Activated CD4-positive, alpha-beta T cell treated with anti-CD3 and anti-CD28 coated beads, Interleukin-10, Interleukin-2, amounts not matched to agents 100 ng/mL and 50 ng/mL, durations not matched to agents 16 hours and 8 hours (primary cell): ENCODE measurements around the gene MEF2C.
A peak's percentile ranks its signal among the peaks of the same experiment; 100 is the strongest.
"Not testable (repeated sequence)": the region's sequence is repeated elsewhere in the genome, so short reads cannot be mapped to it uniquely, and the experiment has no call there.

Source experiments
- DNase-seq: peaks from one replicate; pipeline ENCODE4 v3.0.0-alpha.2; 2020

Gene MEF2C

DNA sequence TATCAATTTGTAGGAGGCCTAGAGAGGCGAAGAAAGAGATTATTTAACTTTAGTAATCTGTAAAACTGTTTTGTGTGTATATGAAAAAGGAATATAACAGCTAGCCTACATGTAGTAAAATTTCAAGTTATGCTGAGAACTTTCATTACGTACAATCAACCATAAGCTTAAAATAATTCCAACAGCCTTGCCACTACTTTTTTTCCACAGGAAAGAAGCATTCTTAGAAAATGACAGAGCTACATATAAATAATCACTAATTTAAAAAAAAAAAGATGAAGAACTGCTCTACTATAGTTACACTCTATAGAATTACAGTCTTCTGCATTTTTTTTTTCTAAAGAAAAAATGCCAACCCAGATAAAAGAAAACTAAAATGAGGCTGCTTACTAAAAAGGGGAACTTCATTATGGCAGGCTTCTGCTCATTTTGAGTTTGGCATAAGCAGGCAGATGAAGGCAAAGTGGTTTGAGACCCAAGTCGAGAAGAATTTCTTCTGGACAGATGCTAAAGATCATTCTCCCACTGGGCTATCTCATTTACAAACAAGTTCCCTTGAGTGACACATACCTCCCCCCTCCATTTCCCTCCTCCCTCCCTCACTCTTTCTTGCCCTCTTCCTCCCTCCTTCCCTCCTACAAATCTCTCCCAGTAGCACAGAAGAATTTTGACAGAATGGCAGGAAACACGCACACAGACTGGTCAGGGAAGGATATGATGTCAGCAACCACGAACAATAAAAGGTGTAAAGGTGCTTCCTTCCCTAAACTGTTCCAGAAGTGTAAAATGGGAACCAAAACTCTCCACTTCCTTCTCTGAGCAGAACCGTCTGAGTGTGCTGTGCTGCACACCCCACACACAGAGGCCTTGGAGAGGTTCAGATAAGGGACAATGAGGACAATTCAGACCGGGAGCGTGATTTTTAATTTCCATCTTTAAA, 56.1 kb downstream of the MEF2C start:
- peak; percentile 39 for DNase-seq

DNA sequence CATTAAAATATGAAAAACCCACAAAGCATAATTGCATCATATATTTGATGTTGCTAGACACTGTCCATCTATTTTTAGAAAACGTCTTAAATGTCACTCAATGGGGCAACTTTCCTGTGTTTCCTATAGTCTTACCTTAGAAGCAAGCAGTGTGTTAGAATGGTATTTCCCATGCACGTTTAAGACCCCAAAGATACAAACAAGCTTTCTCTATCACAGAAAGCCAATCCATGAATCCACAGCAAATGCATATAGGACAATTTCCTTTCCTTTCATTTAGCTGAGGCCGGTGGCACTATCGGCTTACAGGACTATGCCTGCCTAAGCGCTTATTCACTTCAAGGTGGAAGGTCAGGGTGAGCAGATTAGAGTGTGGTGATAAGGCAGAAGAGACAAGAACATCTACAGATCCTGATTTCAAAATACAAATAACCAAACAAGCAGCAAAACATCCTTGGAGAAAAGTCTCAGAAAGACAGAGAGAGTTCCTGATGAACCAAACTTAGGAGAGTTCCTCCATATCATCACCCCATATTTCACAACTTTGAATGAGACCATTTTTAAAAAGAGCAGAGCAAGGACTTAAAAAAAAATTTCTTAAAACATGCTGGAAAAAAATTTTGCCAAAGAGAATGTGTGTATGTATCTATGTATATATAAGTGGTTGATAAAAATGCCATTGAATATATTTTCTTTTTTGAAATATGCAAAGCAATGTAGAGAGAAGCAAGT, 57.2 kb downstream of the MEF2C start:
- DNase-seq, result no peak

DNA sequence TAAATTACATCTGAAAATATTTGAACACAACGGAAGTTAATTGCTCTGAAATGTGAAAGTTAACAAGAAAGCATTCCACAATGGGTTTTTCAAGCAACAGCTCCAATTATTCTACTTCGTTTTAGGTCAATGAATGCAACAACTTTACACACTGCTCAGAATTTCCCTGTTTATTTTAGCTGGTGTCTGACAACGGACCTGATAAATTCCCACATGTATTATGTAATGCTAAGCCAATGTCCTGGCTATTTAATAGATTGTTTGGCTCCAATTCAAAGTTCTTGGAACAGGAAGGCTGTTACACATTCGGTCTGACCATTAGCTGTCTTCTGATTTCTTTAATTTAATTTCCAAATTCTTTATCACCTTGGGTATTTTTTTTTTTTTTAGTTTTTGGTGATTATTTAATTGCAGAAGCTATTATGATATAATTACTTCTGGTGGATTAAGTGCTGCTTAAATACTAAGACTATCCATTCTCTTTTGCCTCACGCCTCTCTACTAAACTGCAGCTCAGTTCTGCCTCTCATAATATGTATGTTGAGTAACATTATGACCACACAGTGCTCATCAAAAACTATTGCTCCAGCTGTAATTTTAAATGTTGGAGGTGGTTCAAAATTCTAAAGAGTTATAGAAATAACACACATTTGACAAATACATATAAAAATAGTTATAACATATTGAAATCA, 57.9 kb downstream of the MEF2C start:
- no peak for DNase-seq

DNA sequence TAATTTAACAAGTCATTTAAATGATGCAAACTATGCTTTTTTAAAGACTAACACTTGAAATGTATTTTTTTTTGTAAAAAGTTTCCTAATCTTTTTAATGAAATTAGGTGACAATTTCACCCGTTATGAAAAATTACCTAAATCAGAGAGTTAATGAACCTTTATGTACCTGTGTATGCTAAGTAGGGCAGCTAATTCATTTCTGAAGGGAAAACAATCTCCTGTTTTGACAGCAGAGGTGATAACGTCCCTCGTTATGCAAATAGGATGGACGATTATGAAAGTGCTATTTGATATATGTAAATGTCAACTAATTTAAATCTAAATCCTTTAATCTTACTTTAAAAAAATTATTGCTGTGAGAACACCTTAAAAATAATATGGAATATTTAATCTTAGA, 58.8 kb downstream of the MEF2C start:
- DNase-seq, result no peak

DNA sequence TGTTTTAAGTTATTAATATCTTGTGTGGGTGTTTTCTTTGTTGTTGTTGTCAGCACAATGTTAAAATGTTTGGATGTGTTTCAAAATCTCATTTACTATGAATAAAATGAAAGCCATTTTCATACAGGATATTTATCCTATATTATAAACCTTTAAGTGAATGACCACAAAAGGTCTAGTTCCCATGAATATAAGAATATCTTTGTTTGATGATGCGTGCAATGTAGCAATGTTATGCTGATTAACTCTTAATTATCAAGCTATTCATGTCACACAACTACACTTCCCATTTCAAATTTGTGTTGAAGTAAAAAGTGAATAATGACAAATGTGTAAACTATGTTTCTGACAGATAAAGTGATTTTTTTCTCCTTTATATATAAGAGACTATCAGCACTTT, 59.8 kb downstream of the MEF2C start:
- DNase-seq, result no peak

DNA sequence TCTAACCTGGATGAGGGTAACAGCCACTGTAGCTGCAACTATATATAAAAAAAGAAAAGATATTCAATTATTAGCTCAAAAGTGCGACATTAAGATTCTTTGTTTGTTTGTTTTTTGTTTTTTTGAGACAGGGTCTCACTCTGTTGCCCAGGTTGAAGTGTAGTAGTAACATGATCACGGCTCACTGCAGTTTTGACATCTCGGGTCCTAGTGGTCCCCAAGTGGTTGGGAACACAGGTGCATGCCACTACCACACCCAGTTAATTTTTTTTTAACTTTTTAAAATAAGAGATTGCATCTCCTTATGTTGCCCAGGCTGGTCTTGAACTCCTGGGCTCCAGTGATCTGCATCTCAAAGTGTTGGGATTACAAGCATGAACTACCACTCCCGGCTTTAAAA, 61.8 kb downstream of the MEF2C start:
- DNase-seq, result no peak

DNA sequence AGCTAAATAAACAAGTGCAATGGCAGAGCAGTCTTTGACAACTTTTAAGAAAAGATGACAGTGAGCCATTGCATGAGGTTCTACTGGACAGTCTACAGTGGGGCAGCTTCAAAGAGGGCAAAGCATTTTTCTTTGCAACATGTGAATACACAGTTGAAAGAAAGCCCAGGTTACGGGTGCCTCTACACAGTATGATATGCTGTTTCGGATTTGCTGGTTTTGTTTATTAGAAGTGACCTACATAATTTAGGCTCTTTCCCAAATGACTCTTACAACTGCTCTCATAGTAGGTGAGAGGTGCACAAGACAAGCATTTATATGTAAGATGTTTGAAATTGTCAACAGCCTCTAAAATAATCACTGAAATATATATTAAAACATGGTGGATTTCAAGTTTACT, 62.4 kb downstream of the MEF2C start:
- no peak for DNase-seq

DNA sequence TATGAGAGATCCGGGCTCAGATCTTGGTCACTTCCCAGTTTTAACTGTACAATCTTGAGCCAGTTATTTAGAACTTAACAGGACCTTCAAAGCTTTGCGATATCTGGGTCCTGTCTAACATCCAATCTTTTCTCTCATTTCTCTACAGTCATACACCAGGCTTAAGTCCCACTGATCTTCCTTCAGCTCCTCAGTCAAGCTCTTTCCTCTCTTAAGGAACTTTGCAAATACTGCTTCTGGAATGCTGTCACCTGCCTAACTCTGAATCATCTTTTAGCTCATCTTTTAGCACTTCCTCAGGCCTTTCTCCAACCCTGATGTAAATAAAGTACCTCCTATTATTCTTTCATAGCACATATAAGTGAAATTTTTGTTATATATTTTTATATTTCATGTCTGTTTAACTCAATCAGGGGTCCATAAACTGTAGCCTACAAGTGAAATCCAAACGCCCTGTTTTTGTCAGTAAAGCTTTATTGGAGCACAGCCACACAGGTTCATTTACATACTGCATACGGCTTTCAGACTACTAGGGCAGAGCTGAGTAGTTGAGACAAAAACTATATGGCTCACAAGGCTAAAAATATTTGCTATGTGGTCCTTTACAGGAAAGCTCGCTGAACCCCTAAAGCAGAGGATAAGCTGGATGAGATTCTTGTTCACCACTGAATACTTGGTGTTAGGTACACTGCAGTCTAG, 63.5 kb downstream of the MEF2C start:
- DNase-seq, result no peak

DNA sequence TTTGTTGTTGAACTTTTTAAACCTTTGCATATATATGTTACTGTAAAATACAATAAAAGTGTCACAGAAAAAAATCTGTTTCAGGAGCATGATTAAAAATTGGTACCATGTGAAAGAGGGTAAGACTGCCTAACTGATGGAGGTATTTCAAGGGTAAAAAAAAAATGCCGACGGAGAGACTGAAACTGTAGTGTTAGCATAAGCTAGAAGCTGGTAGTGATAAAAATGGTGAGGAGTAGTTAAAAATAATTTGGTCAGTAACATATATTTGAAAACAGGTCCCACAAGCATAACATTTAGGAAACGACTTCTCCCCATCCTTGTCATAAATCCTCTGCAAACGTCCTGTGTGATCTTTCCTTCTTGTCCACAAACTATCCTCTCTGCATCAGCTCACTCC, 64.7 kb downstream of the MEF2C start:
- no peak for DNase-seq

DNA sequence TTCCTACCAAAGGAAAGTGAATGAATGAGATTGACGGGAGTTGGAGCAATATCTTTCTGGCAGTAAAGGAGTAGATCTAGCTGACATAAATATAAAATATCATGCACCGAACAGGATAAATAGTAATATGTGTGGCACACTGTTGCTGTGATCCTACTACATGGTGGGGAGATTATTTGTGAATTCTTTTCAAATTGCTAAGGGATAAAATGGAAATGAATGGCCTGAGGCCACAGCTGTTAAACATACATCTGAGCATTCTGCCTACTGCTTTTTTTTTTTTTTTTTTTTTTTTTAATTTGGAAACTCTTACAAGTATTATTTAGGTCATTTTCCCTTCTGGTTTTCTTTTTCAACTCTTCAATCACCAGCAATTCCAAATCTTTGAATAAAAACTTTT, 66.8 kb downstream of the MEF2C start:
- no peak for DNase-seq

DNA sequence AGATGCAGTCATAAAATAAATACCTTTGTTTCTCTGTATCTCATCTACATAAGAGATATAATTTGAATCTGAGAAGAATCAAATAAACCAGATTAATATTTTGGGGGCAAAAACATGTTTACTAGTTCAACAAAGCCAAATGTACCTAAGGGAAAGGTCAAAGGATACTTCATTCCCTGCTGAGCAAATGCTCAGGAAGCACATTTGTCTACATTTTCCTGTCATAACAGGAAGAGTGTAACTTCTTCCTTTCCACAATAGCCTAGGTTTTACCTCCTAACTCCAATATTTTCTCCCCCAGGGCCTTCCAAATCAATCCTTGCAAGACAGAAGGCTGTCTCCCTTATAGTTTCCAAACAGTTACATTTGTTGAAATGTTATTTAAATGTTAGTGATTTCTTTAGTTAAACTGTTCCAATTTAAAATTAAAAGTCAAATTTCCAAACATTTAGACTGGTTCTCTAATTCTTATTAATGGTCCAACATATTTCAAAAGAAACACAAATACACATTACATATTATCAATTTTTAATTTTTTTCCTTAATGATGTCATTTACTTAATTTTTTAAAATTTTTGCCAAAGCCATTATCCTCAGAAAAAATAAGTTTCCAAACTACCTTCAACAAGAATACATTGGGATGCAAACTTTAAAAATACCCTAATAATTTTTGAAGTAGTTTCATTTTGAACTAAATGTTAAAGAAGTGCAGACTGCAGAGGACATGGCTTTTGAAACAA, 67.8 kb downstream of the MEF2C start:
- no peak for DNase-seq

DNA sequence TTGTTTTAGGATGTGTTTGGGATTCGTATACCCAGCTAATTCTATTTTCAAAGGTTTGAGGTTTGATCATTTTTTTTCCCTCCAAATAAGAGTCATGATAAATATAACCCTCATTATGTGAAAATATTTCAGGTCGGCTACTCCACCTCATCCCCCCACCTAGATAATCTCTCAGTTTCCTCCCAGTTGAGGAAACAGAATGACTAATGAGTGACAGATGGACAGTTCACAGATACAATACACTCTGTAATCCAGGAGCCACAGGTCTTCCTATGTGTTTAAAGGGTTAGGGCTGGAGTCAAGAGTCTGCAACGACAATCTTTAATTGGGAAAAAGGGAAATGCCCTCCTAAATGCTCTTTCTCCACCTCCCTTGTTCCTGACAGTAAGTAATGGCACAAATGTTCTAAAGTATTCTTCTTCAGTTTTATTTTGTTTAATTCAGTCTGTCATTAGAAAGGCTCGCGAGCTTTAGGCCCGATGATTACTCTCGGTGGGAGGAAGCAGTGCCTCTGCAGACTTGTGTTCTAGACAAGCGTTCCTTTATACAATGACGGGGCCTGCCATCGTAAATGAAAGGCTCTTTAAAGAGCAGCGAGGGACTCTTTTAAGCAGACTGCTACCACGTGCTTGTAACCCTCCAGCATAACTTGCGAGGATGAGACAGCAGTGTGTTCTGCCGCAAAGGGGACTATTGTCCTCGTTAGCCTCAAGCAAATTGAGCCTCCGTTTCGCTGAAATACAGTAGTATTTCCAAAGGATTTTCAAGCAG, 69.0 kb downstream of the MEF2C start:
- no peak for DNase-seq

DNA sequence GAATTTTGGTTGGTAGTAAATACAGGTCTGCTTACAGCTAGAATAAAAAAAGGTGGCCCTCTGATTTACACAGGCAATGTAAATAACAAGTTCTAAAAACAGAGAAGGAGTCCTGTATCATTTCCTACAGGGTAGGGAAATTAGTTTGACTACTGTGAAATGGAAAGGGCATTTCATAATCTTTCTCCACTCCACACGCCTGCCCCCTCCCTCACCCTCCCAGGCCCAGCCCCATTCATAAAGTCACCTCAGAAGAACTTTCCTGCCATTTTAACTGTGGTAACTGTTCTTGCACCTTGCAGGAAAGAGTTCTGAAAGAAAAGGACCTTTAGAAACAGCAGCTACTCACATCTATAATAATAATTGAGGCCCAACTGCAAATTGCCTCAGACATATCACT, 69.7 kb downstream of the MEF2C start:
- DNase-seq, result no peak

DNA sequence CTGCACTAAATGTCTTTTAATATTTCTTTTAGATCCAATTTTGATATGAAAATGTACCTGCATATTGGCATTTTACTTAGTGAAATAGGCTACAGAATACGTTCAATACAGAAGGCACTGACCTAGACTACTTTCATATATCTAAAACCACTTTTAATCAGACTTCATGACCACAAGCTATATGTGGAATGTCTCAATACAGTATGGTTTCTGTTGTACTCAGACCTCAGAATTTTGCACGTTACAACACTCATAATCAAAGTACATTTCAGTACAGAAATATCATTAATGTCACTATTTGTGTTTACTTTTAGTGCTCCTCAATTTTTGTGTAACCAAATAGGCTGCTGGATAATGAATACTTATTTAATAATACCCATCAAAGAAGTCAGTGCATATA, 74.8 kb downstream of the MEF2C start:
- no peak for DNase-seq

DNA sequence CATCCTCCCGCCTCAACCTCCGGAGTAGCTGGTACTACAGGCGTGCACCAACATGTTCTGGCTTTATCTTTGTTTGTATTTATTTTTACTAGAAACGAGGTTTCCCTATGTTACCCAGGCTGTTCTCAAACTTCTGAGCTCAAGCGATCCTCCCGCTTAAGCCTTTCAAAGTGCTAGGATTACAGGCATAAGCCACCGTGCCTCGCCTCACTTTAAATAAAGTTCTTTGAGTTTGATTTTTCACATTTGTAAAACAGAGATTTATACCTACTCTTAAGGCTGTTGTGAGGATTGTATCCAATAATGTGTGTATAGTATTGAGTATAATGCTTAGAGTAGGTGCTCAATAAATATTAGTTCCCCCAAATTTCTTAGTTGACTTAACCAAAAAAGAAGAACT, 75.7 kb downstream of the MEF2C start:
- no peak for DNase-seq

DNA sequence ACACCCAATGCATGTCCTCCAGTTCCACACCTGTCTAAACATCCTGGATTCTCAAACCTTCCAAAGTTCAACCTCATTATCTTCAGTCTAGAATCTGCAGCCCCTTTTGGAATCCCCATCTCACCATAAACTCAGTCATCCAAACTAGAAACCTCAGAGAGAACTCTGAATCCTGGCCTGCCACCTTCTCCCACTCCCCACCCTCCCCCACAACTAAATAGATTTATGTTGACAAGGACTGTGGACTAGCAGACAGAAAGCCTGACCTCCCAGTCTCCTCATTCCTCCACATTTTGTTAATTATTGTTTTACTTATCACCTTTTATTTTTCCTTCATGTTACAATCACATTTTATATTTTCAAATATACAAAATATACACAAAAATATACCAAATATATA, 76.6 kb downstream of the MEF2C start:
- no peak for DNase-seq

DNA sequence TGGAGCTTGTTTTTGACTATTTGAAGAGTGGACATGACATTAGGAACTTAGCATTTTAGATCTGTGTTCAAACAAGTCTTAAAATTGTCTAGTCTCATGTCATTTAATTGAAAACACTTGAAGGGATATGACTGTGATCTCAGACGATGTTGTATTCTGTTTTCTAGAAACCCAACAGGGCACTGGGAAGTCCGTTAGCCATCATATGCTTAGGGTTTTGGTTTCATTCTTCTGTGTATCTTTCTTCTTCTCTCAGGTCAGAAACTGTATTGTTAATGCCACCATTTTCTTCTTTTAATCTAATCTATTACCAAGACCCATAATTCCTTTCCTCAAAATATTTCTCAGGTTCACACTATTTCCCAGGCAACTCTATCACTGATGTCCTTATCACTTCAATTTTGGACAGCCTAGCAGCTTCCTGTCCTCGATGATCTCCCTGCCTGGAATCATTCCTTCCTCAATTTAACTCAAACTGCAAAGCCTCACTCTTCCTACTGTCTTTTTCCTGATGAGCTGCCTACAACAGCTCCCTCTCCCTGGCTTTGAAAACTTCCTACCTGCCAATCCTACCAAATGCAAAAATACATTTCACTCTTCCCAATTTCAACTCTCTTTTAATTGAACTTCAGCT, 77.7 kb downstream of the MEF2C start:
- DNase-seq, result no peak

DNA sequence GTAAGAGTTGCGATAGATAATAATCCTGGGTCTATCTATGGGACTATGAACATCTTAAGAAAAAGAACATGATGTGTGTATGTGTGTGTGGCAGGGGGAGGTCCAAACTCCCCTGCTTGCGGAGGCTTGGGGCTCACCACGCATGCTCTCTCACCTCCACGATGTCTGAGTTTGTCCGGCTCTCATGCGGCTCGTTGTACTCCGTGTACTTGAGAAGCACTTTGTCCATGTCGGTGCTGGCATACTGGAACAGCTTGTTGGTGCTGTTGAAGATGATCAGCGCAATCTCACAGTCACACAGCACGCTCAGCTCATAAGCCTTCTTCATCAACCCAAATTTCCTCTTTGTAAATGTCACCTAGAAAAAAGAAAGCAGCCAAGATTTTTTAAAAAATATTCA, 78.5 kb downstream of the MEF2C start:
- no peak for DNase-seq

DNA sequence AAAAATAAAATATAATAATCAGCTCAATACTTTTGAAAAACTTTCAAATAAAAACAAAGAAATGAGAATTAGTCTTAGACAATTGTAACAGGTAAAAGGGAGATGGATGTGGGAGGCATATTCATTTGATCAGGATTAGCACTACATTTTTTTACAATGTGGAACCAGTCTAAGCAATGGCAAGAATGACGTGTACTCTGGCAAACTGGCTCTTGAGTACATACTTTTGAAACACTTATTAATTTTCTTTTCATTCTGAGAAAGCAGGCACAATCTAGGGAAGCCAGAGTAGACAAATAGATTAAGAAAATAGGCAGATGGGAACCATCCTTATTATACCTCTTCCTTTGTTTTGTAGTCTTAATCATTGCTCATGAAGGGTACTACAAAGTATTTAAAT, 79.7 kb downstream of the MEF2C start:
- DNase-seq, result no peak

DNA sequence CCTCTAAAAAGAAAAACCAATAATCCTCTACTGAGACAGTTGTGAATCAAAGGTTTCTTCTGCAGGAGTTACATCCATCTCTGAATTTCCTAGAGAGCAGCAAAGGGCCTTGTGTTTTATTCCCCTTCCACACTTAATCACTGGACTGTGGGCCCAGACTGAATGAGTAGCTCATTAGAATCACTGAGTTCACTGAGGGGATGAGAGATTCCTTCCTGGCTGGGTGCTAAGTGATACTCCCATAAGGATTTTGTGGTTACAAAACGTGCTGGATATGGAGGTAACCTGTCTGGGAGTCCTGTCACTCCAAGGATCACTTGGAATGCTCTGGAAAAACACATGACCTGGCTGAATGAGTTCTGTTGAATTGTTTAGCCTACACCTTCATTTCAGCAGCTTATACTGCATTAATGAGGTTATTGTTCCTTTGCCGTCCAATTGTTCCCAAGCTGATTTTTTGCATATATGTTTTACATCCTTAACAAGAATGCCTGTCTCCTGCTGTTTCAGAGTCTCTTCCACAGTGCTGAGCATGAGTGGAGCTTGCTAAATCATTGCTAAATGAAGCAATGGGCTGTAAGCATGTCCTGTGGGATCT, 82.9 kb downstream of the MEF2C start:
- no peak for DNase-seq

DNA sequence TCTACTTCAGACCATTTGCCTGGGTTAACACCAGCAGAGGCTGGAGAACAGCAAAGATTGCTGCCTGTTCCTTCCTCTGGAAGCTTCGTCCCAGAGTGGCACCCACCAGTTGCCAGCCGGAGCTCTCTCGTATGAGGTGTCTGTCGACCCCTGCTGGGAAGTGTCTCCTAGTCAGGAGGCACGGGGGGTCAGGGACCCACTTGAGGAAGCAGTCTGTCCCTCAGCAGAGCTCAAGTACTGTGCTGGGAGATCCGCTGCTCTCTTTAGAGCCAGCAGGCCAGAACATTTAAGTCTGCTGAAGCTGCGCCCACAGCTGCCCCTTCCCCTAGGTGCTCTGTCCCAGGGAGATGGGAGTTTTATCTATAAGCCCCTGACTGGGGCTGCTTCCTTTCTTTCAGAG, 84.1 kb downstream of the MEF2C start:
- DNase-seq, result not testable (repeated sequence)
